G401 (cell line): ENCODE measurements around the gene A1BG. TPM values are rescaled to one million over a fixed set of nuclear protein-coding genes. Genes with fewer than 3 reads are reported as not detected.

Experiments
- DNase-seq: peaks from one replicate; pipeline ENCODE4 v3.0.0-alpha.2; 2015; ENCODE audit warnings: low spot score
- in situ Hi-C: cut with HindIII; loops from 2 replicates; pipeline ENCODE4 v1.10.0; 2016; ENCODE audit warnings: low sequenced_read_pairs, mixed read lengths
- total RNA-seq: library from RNA; depleted of rRNA; stranded (reverse); fragments of >200 nt; shearing (Covaris generic); gene quantifications from 2 replicates; pipeline ENCODE4 v1.2.3, GENCODE V29; 2014

Gene A1BG
- total RNA-seq, 1 experiment from 2014 or later, result 64.2 TPM

DNA sequence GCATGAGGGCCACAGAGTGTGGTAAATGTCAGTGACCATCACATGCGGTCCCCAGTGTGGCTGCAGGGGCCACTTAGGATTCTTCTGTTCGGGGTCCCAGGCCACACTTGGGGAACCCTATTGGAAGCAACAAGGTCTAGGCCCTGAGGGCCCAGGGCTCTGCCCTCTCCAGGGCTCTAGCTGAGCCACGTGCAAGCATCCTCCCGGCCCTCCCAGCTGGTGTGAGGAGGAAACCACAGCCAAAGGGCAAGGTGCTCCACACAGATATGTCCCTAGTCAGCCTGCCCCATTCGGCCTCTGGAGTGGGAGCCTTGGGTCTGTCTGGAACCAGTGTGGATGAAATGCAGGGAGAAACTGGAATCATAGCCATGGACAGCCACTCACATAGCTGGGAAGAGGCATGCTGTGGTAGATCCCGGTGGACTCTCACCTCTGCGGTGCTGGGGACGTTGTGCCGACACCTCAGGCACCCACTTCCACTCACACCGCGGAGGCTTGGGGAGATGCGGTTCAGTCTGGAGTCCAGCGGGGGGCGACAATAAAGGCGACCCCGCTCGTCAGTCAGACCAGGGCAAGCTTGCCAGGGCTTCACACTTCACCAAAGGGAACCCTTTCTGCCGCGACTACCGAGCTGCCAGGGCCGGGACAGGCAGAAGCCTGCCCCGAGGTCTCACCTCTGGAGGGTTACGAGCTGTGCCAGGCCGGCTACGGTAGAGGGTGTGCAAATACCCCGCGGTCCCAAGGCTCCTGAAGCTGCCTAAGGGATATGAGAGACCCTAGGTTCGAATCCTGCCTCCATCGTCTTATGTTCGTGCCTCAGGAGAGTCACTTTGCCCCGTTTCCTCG is 13.5 kb upstream of the A1BG start:
- no peak for DNase-seq
- in situ Hi-C loops, result no loop called here

DNA sequence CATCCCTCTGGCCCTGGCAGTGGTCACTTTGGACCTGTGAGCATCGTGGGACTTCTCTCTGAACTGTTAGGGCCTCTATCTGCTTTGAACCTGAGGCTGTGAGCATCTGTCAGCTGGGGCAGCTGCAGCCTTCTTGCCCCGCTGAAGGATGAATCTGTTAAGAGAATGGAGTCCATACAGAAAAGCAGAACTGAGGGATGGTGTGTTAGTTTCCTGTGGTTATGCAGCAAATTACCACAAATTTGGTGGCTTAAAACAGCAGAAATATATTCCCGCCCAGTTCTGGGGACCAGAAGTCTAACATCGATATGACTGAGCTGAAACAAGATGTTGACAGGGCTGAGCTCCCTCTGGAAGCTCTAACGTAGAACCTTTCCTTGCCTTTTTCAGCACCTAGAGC is 10.9 kb upstream of the A1BG start:
- no peak for DNase-seq
- in situ Hi-C loops, result no loop called here

DNA sequence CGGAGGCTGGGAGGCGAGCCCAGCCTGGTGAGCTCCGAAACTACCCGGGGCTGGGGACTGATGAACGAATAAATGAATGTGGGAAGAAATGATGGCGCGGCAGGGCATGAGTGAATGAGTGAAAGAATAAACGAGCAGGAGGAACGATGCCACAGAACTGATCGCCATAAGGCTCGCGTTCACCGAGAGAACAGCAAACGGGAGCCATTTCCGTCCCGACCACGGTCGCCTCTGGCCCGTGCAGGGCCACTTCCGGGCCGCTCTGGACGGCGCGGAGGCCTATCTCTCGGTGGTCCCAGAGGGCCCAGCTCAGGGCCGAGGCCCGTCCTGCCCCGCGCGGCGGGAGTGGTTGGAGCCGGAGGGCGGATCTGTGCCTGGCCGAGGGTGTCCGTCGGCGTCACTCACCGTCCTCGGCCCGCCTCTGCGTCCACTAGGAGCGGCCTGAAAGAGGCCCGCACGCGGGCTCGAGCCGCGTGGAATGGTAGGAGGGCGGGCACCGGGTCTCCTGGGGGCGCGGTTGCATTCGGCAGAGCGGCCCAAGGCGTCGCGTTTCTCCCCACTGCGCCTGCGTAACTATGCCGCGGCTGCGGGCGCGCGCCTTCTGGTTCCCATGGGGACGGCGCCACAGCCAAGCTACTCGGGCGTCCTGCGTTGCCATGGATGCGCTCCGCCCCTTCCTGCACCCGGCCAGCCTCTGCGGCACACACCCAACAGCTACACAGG is 9.1 kb upstream of the A1BG start, which contains the start of gene ZNF497:
TSS of gene ZNF497 (minus strand) at position 480 of the 723 bp plus-strand sequence. CDS start 5,116 bp downstream, outside the sequence.
- in situ Hi-C loops, result no loop called here

DNA sequence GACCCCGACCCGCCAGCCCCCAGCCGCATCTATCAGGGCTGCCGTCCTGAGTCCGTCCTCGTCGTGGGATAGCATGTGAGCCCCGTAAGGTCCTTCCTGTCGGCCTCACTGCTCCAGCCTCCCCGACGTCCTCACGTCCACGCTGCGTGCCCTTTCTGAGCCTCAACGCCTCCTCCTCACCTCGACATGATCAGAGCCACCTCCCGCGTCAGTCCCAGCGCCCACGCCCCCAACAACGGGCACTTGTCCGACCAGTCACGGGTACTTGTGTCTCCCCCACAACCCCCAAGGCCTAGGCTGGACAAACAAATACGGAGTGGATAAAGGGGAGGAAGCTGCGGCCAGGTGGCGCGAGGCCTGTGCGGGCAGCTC is 8.6 kb upstream of the A1BG start:
- in situ Hi-C loops, result no loop called here
- no peak for DNase-seq

More for the DNA sequence above, 9.1 kb upstream of the A1BG start, which contains the start of gene ZNF497:
- DNase-seq, result peak; percentile 95

DNA sequence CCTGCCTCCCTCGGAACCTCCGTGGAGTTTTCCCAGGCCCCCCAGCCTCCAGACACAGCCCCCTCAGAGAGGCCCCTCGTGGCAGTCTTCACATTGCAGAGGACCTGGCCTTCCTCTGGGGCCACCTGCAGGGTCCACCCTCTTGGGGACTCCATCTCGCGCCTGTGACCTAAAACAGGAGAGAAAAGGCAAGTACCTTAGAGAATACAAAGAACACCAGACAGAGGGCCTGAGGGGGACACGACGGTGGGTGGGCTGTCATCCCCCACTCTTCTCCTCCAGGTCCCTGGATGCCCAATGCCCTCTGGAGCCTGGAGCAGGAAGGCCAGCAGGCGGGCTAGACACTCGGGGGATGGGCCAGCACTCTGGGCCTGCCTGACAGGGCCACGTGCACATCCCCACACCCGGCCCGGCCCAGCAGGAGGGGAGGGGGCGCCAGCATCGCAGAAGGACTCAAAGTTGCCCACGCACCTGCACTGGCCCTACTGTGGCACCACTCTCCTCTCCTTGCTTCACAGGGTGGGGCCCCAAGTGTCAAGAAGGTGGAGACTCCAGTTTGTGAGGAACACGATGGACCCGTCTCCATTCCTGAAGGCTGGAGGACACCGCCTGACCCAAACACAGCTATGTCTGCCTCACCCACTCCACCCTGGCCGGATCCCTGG is 4.3 kb upstream of the A1BG start:
- no peak for DNase-seq

DNA sequence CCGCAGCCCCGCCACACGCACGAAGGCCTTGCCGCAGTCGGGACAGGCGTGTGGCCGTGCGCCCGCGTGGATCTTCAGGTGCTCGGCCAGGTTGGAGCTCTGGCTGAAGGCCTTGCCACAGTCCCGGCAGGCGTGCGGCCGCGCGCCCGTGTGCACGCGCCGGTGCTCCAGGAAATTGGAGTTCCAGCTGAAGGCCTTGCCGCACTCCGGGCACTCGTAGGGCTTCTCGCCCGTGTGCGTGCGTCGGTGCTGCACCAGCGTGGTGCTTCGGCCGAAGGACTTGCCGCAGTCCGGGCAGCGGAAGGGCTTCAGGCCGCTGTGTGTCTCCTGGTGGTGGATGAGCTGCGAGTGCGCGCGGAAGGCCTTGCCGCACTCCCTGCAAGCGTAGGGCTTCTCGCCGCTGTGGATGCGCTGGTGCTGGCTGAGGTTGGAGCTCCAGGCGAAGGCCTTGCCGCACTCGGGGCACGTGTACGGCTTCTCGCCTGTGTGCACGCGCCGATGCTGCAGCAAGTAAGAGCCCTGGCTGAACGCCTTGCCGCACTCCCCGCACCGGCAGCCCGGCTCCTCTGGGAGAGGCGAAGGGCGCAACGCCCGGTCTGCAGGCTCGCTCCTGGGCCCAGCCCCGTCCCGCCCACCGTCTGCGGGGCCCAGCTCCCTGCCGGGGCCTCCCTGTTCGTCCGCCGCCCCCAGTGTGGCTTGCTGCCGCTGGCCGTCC is 3.6 kb upstream of the A1BG start:
- no peak for DNase-seq
- in situ Hi-C loops, result no loop called here

More for the DNA sequence above, 4.3 kb upstream of the A1BG start:
- in situ Hi-C loops, result no loop called here

DNA sequence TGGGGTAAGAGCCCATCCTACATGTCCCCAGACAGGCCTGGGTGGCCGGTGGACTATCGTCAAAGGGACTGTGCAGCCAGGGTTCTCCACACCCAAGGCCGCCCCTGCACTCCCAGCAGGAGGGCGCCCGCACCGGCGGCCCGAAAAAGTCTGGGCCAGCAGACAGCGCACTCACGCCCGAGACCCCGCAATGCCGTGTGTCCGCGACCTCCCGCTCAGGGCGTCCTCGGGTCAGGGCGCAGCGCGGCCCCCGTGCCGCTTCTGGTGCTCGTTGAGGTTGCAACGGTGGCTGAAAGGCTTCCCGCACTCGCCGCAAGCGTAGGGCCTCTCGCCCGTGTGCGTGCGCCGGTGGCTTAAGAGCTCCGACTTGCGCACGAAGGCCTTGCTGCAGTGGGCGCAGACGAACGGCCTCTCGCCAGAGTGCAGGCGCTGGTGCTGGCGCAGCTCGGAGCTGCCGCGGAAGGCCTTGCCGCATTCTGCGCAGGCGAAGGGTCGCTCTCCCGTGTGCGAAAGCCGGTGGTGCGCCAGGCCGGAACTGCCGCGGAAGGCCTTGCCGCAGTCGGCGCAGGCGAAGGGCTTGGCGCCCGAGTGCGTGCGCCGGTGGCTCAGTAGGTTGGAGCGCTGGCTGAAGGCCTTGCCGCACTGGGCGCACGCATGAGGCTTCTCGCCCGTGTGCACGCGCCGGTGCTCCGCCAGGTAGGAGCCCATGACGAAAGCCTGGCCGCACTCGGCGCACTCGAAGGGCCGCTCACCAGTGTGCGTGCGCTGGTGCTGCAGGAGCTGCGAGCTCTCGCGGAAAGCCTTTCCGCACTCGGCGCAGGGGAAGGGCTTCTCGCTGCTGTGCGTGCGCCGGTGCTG is 2.8 kb upstream of the A1BG start:
- in situ Hi-C loops, result no loop called here
- DNase-seq, result no peak

DNA sequence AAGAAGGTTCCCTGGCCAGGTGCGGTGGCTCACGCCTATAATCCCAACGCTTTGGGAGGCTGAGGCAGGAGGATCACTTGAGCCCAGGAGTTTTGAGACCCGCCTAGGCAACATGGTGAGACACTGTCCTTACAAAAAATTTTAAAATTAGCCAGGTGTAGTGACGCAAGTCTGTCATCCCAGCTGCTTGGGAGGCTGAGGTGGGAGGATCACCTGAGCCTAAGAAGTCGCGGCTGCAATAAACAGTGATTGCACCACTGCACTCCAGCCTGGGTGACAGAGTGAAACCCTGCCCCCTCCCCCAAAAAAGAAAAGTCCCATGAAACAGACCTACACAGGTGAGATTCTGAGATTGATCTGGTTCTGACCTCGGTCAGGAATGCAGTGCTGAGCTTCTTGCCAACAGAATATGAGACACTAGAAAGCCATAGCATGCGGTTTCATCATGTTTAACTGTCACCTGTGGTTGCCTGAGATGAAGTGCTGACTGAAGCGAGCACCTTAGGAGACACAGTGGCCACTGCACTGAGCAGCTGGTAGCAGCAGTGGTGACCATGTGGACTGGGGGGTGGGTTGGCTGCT is 2.0 kb upstream of the A1BG start:
- no peak for DNase-seq
- in situ Hi-C loops, result no loop called here

DNA sequence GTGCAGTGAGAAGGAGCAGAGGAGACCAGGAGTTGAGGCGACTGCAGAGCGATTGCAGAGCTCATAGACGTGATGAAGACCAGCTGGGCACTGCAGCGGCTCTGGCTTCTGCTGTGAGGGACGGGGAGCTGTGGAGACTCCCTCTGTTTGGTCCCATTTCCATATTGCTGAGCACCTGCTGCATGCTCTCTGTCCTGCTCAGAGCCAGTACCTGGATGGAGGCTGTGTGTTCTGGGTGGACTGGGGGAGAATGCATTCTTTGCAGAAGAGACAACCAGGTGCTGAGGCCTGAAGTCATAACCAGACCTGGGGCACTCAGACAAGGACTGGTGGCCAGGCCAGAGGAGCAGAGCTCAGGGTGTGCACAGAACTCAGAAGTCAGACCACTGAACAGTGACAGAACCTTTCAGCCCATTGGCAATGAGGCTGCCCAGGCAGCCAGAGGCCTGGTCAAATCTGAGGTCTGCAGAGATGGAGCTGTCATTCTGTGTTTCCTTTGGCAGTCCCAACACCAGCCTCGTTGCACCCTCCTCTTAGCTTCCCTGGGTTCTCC is 1.3 kb upstream of the A1BG start:
- no peak for DNase-seq
- in situ Hi-C loops, result no loop called here

DNA sequence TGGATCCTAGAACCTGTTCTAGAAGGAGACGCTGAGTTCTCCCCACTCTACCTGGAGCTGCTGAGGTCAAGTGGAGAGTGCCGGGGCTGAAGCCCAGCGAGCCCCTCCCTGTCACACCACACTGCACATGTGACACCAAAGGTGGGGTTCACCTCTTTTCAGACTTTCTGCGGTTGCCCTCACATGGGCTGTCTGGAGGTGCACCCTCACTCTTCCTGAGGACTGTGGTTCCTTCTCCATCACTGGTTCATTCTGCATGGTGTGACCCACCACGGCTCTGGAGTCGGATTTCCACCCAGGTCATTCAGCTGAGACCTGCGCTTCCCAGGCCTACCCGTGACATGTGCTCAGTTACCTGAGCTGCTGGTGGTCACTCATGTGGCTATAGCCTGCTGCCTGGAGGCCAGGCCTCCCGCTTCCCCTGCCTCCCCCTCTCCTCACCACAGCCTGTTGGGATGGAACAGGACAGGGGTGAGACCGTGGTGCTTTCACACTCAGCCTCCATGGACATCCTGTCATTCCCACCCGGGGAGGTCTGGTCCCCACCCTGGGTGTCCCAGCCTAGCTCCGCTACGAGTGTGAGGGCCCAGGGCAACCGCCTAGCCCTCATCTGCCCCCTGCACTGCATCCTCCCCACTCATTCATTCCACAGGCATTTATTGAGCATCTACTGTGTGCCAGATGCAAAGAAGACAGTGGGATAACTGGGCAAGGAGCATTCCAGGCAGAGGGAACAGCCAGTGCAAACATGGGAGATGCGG is 605 bp upstream of the A1BG start:
- DNase-seq, result no peak
- in situ Hi-C loops, result no loop called here

DNA sequence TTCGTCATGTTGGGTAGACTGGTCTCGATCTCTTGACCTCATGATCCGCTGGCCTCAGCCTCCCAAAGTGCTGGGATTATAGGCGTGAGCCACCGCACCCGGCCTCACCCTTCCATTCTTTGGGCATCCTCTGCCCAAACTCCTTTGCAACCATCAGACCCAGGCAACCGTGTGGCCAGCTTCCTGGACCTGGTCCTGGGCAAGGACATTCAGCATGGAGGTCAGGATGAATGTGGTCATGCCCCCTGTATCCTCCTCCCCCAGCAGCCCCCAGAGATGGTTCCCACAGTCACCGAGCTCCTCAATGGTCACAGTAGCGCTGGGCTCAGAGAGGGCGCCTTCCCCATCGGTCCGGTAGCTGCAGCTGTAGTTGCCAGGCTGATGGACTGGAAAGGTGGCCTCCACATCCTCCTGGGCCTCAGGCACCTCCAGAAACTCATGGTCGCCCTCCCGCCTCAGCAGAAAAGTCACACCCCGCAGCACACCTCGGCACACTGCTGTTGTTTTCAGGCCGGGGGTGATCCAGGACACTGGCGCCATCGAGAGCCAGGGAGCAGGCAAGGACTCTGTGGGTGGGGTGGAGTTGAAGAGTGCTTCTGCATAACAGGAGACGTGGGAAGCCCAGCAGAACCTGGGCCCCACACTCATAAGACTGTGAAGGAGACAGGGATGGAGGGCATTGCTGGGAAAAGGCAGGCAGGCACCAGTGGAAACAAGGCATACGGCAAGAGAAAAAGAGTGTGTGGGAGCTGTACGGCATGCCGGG is 1.1 kb downstream of the A1BG start:
- no peak for DNase-seq

DNA sequence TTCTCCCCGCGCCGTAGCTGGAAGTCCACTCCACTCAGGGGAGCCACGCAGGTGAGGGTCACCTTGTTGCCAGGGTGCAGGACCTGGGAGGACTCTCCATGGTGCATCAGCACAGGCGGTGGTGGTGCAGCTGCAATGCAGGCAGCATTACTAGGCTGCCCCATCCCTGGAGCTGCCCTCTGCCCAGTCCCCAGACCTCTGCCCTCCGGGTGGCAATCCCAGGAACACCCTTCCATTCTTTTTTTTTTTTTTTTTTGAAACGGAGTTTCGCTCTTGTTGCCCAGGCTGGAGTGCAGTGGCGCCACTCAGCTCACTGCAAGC is 1.8 kb downstream of the A1BG start:
- DNase-seq, result no peak
- in situ Hi-C loops, result no loop called here

More for the DNA sequence above, 1.1 kb downstream of the A1BG start:
- in situ Hi-C loops, result no loop called here

DNA sequence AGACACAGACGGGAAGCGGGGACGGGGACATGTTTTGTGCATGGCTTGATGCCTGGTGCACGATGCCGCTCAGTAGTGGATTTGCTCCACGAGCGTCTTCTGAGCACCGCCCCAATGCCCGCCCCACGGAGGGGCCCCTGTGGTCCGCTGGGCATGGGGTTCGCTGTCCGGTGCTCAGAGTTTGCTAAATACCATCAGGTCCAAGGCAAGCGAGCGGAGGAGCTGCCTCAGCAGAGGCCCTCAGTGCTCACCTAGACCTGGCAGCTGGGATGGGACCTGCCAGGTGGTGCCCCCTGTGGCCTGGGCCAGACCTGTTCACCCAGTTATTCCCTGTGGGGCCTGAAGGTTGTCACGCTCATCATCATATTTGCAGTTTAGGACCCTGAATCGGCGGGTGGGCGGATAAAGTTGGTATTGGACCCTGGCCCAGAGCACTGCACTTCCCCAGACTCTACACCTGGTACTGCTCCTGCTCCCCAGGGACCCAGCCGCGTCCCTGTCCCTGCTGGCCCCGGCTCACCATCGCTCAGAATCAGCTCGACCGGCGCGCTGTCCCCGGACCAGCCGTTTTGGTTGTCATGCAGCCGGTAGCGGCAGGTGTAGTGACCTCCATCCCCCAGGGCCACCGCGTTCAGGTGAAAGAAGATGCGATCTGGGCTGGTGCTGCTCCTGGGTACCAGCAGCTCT is 2.3 kb downstream of the A1BG start:
- in situ Hi-C loops, result no loop called here
- no peak for DNase-seq

DNA sequence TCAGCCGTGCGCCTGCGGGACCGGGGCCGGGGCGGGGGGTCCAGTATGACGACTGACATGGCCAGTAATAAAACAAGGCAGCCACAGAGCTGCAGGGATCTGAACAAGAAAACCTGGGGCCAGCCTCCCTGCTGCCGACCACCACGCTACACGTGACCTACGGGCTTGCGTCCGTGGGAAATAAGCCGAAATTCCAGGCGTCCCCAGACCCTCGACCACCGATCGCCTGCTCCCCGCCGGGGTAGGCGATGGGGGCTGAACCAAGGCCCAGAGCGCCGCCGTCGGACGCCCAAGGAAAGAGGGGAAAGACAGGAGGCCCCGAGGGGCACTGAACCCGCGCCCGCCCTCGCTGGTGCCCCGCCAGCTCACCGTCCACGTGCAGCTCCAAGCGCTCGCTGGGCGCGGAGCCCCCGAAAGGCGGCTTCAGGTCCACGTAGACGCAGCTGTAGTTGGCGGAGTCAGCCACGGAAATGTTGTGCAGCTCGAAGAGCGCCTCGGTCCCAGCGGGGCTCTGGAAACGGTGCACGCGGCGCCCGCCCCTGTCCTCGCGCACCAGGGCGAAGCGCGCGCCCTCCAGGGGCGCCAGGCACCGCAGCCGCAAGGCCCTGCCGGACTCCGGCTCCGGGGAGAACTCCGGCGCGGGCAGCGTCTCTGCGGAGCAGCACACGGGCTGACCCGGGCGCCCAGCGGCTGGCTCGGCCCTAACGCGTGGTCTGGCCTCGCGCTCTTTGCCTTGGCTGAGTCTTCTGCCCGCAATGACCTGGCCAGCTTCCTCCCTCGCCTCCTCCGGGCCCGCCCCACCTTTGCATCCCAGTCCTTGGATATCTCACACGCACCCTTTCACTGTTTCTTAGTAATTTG is 3.1 kb downstream of the A1BG start:
- no peak for DNase-seq
- in situ Hi-C loops, result no loop called here

DNA sequence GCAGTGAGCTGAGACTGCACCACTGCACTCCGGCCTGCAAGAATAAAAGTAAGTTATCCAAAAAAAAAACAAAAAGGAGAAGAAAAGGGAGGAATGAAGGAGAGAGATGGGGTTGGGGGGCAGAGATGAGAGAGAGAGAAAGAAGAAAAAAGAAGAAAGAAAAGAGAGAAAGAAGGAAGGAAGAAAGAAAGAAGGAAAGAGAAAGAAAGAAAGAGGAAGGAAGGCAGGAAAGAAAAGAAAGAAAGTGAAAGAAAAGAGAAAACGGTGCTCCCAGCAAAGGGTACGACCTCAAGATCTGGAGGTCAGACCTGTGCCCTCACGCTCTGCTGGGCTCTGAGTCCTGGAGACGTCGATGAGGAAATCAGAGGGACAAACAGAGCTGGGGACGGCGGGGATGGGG is 3.7 kb downstream of the A1BG start:
- in situ Hi-C loops, result no loop called here
- DNase-seq, result no peak
